IMR-90 (cell line): ENCODE data around the gene DAB1. TPM values are rescaled to one million over a fixed set of nuclear protein-coding genes. Genes with fewer than 3 reads are reported as not detected.

Experiments
- ATAC-seq: fragments of 200-7000 bp; cut with Tn5 transposase; 2 replicates; pipeline ENCODE4 v1.9.1; 2020; ENCODE audit warnings: low read depth, mild to moderate bottlenecking, moderate library complexity
- BruUV-seq: library from RNA; stranded (reverse); fragments of 400-500 nt; replicated peaks from 2 replicates; lab custom pipeline; 2021; lab: Mats Ljungman, UMichigan
- CTCF ChIA-PET: fragments of 300-600 bp; formaldehyde crosslinking; extraction: SDS; loops from one replicate; lab custom pipeline; 2021; ENCODE audit warnings: antibody characterized with exemption; lab: Yijun Ruan, JAX
- POLR2A ChIA-PET: fragments of 300-600 bp; sonication (Branson Sonifier 250); formaldehyde crosslinking; loops from one replicate; lab custom pipeline; 2022; ENCODE audit warnings: antibody characterized with exemption; ENCODE audit not compliant: unreplicated experiment; lab: Charles Lee
- DNase-seq: peaks from one replicate; pipeline ENCODE4 v3.0.0; 2013
- H2AFZ ChIP-seq: replicated peaks from 2 replicates; pipeline ENCODE3; 2013; ENCODE audit warnings: low read length, mild to moderate bottlenecking; ENCODE audit not compliant: poor library complexity
- H2AK5ac ChIP-seq: 2 replicates; pipeline ENCODE4 v1.6.1; 2013; ENCODE audit warnings: low read depth, low read length, inconsistent platforms
- H2AK9ac ChIP-seq: replicated peaks from 2 replicates; pipeline ENCODE3; 2013; ENCODE audit warnings: mild to moderate bottlenecking, low read depth, low read length, moderate library complexity; ENCODE audit not compliant: poor library complexity
- H2BK120ac ChIP-seq: 2 replicates; pipeline ENCODE4 v1.6.1; 2013; ENCODE audit warnings: low read depth, low read length, inconsistent platforms
- H2BK15ac ChIP-seq: 3 replicates; pipeline ENCODE4 v1.6.1; 2013; ENCODE audit warnings: low read depth, low read length, inconsistent platforms
- H2BK20ac ChIP-seq: 2 replicates; pipeline ENCODE4 v1.6.1; 2013; ENCODE audit warnings: low read depth, mild to moderate bottlenecking, inconsistent platforms, low read length, moderate library complexity
- H2BK5ac ChIP-seq: 2 replicates; pipeline ENCODE4 v1.6.1; 2013; ENCODE audit warnings: mild to moderate bottlenecking, low read depth, low read length, inconsistent platforms; ENCODE audit not compliant: poor library complexity, severe bottlenecking
- H3K14ac ChIP-seq: replicated peaks from 2 replicates; pipeline ENCODE4 v1.6.1; 2013; ENCODE audit warnings: low read depth, low read length, inconsistent platforms
- H3K18ac ChIP-seq: 2 replicates; pipeline ENCODE4 v1.6.1; 2013; ENCODE audit warnings: low read depth, low read length, control low read depth
- H3K23ac ChIP-seq: 2 replicates; pipeline ENCODE4 v1.6.1; 2013; ENCODE audit warnings: low read depth, low read length, inconsistent platforms
- H3K27ac ChIP-seq: 2 replicates; pipeline ENCODE4 v1.5.1; 2013; ENCODE audit warnings: mild to moderate bottlenecking, control low read depth, low read length; ENCODE audit not compliant: insufficient read depth
- H3K27me3 ChIP-seq: 2 replicates; pipeline ENCODE4 v1.6.1; 2013; ENCODE audit warnings: low read length; ENCODE audit not compliant: control insufficient read depth, insufficient read depth
- H3K36me3 ChIP-seq: 2 replicates; pipeline ENCODE4 v1.6.1; 2013; ENCODE audit warnings: low read length, mixed read lengths; ENCODE audit not compliant: control insufficient read depth, insufficient read depth
- H3K4ac ChIP-seq: 2 replicates; pipeline ENCODE4 v1.6.1; 2013; ENCODE audit warnings: low read depth, low read length, inconsistent platforms
- H3K4me1 ChIP-seq: 2 replicates; pipeline ENCODE4 v1.6.1; 2013; ENCODE audit warnings: low read length, mixed read lengths; ENCODE audit not compliant: control insufficient read depth, insufficient read depth
- H3K4me2 ChIP-seq: 2 replicates; pipeline ENCODE4 v1.6.1; 2013; ENCODE audit warnings: low read depth, mild to moderate bottlenecking, control low read depth, low read length, moderate library complexity
- H3K4me3 ChIP-seq: 2 replicates; pipeline ENCODE4 v1.5.1; 2013; ENCODE audit warnings: low read depth, mild to moderate bottlenecking, control low read depth, low read length, moderate library complexity; ENCODE audit not compliant: insufficient read depth
- H3K56ac ChIP-seq: 2 replicates; pipeline ENCODE4 v1.6.1; 2013; ENCODE audit warnings: low read length, inconsistent platforms; ENCODE audit not compliant: insufficient read depth; ENCODE audit errors: extremely low read depth
- H3K79me1 ChIP-seq, 2 experiments: 2 replicates each; pipeline ENCODE4 v1.6.1; 2013; ENCODE audit warnings: low read length in 2 of 2, inconsistent platforms in 1 of 2, low read depth in 1 of 2
- H3K9ac ChIP-seq: 2 replicates; pipeline ENCODE4 v1.6.1; 2013; ENCODE audit warnings: low read depth, low read length, control low read depth
- H3K9me1 ChIP-seq: 2 replicates; pipeline ENCODE4 v1.6.1; 2013; ENCODE audit warnings: low read length, inconsistent platforms; ENCODE audit not compliant: insufficient read depth
- H3K9me3 ChIP-seq: 2 replicates; pipeline ENCODE4 v1.6.1; 2013; ENCODE audit warnings: low read length; ENCODE audit not compliant: control insufficient read depth, insufficient read depth
- H4K20me1 ChIP-seq: 2 replicates; pipeline ENCODE4 v1.6.1; 2013; ENCODE audit warnings: low read length, inconsistent platforms; ENCODE audit not compliant: insufficient read depth
- H4K5ac ChIP-seq: 2 replicates; pipeline ENCODE4 v1.6.1; 2013; ENCODE audit warnings: mild to moderate bottlenecking, low read depth, low read length, control low read depth
- H4K8ac ChIP-seq, 2 experiments: 2 replicates each; pipeline ENCODE4 v1.6.1; 2013; ENCODE audit warnings: low read depth in 2 of 2, low read length in 2 of 2, control low read depth in 1 of 2, inconsistent platforms in 1 of 2
- H4K91ac ChIP-seq: 2 replicates; pipeline ENCODE4 v1.6.1; 2013; ENCODE audit warnings: low read depth, low read length, inconsistent platforms; ENCODE audit not compliant: insufficient read depth
- BHLHE40 ChIP-seq: fragments of 150-350 bp; IDR thresholded peaks from 2 replicates; pipeline ENCODE4 v1.6.1; 2016; ENCODE audit warnings: mild to moderate bottlenecking, low read depth, low read length
- CEBPB ChIP-seq: IDR thresholded peaks from 2 replicates; pipeline ENCODE4 v1.6.1; 2012; ENCODE audit warnings: low read depth, low read length, improper control_type of control experiment
- CHD1 ChIP-seq: IDR thresholded peaks from 2 replicates; pipeline ENCODE4 v1.6.1; 2012; ENCODE audit warnings: low read depth, low read length, improper control_type of control experiment
- CTCF ChIP-seq: conservative IDR thresholded peaks from 2 replicates; pipeline ENCODE4 v1.5.1; 2012; ENCODE audit warnings: mild to moderate bottlenecking, low read depth, low read length, improper control_type of control experiment
- ELK1 ChIP-seq: fragments of 150-350 bp; IDR thresholded peaks from 2 replicates; pipeline ENCODE4 v1.6.1; 2016; ENCODE audit warnings: low read depth, mild to moderate bottlenecking, low read length, moderate library complexity, borderline replicate concordance
- FOS ChIP-seq: fragments of 150-350 bp; IDR thresholded peaks from 2 replicates; pipeline ENCODE4 v1.6.1; 2016; ENCODE audit warnings: low read depth, low read length
- MAFK ChIP-seq: IDR thresholded peaks from 2 replicates; pipeline ENCODE4 v1.6.1; 2012; ENCODE audit warnings: low read depth, low read length, improper control_type of control experiment
- MAZ ChIP-seq: IDR thresholded peaks from 2 replicates; pipeline ENCODE4 v1.6.1; 2012; ENCODE audit warnings: low read depth, mild to moderate bottlenecking, low read length, improper control_type of control experiment, moderate library complexity, borderline replicate concordance
- MXI1 ChIP-seq: IDR thresholded peaks from 2 replicates; pipeline ENCODE4 v1.6.1; 2012; ENCODE audit warnings: low read depth, mild to moderate bottlenecking, low read length, moderate library complexity, borderline replicate concordance
- NFE2L2 ChIP-seq: fragments of 150-350 bp; IDR thresholded peaks from 2 replicates; pipeline ENCODE4 v1.6.1; 2016; ENCODE audit warnings: low read depth, mild to moderate bottlenecking, low read length
- POLR2A ChIP-seq: IDR thresholded peaks from 2 replicates; pipeline ENCODE4 v1.6.1; 2012; ENCODE audit warnings: mild to moderate bottlenecking, low read depth, low read length
- RAD21 ChIP-seq: IDR thresholded peaks from 2 replicates; pipeline ENCODE4 v1.6.1; 2012; ENCODE audit warnings: low read length, improper control_type of control experiment
- RCOR1 ChIP-seq: IDR thresholded peaks from 2 replicates; pipeline ENCODE4 v1.6.1; 2012; ENCODE audit warnings: mild to moderate bottlenecking, low read length, improper control_type of control experiment; ENCODE audit not compliant: insufficient replicate concordance
- RFX5 ChIP-seq: IDR thresholded peaks from 2 replicates; pipeline ENCODE4 v1.8.0; 2012; ENCODE audit warnings: low read depth, mild to moderate bottlenecking, low read length, moderate library complexity
- SMC3 ChIP-seq: fragments of 150-350 bp; IDR thresholded peaks from 2 replicates; pipeline ENCODE4 v1.6.1; 2016; ENCODE audit warnings: low read depth, mild to moderate bottlenecking, antibody characterized with exemption, low read length, moderate library complexity
- USF2 ChIP-seq: fragments of 150-350 bp; IDR thresholded peaks from 2 replicates; pipeline ENCODE4 v1.6.1; 2017; ENCODE audit warnings: mild to moderate bottlenecking, antibody characterized with exemption, low read length, low read depth
- WGBS, 2 experiments: methylation state at CpG; one replicate each; pipeline versions ENCODE4 v1.1.5 to v1.1.7; 2013; ENCODE audit warnings: missing lambda C conversion rate in 2 of 2; ENCODE audit not compliant: insufficient read length in 1 of 2; ENCODE audit errors: extremely low coverage in 2 of 2; 5-methylcytosine and 5-hydroxymethylcytosine counted together
- dilution Hi-C: fragments of 300-500 bp; cut with HindIII; formaldehyde crosslinking; loops from one replicate; pipeline ENCODE4 v1.14.3; 2018; ENCODE audit warnings: low sequenced_read_pairs; ENCODE audit not compliant: unreplicated experiment
- in situ Hi-C: fragments of 300-500 bp; cut with MboI; formaldehyde crosslinking; loops from 3 replicates; pipeline ENCODE4 v1.14.3; 2019; ENCODE audit warnings: low sequenced_read_pairs, inconsistent platforms, mixed read lengths
- intact Hi-C: fragments of 100-400 bp; cut with micrococcal nuclease; formaldehyde crosslinking; loops from 2 replicates; pipeline ENCODE4 v1.10.0; 2022
- polyA plus RNA-seq, 3 experiments: library from polyadenylated mRNA; depleted of rRNA; stranded (reverse); fragments of >200 nt; gene quantifications; 2 replicates each; pipeline ENCODE4 v1.2.3, GENCODE V29; 2012; ENCODE audit warnings: low replicate concordance in 1 of 3
- total RNA-seq: library from RNA; depleted of rRNA; stranded (reverse); fragments of >200 nt; gene quantifications from 2 replicates; pipeline ENCODE4 v1.2.3, GENCODE V29; 2012

DAB1 gene
- total and polyA plus RNA-seq, 2 of the 4 experiments (the other 2 are of a cell fraction) = 0.18 to 0.41 TPM

GRCh38 chr1:57167997-57168396 is 255.9 kb downstream of the DAB1 start:
- Histone ChIP-seq H3K4me2 (no peak overlapping the region), H3K14ac (no peak overlapping the region), H3K23ac (no peak overlapping the region), H3K36me3 (no peaks in the 10 kb centered on the region), H3K4me3 (no peak overlapping the region), H2AK9ac (no peak overlapping the region), H4K5ac (no peak overlapping the region), H4K91ac (no peak overlapping the region), H2BK5ac (no peak overlapping the region), H3K79me1 (no peaks in the 10 kb centered on the region), H2AFZ (no peak overlapping the region), H3K9ac (no peak overlapping the region), H3K27me3 (no peaks in the 10 kb centered on the region), H3K4ac (no peak overlapping the region), H4K20me1 (no peaks in the 10 kb centered on the region), H2BK15ac (no peak overlapping the region), H2BK20ac (no peak overlapping the region), H3K9me1 (no peaks in the 10 kb centered on the region), H2AK5ac (no peak overlapping the region), H3K27ac (no peak overlapping the region), H4K8ac (no peak overlapping the region), H3K56ac (no peak overlapping the region), H2BK120ac (no peak overlapping the region), H3K9me3 (no peaks in the 10 kb centered on the region), H3K18ac (no peak overlapping the region), H3K4me1 (no peaks in the 10 kb centered on the region)
- WGBS, 2 experiments = no CpG with 5 or more reads among the region's 2 CpGs
- intact Hi-C loops (no loop called here), in situ Hi-C loops (no loop called here), dilution Hi-C loops (no loop called here)
- ATAC-seq (no peak), DNase-seq (no peak)
- CTCF ChIA-PET = interaction anchor here (1.2 kb wide), 1 partner anchor 14 kb away, joined by 3 read pairs; no protein-coding TSS in a partner anchor
- BruUV-seq = no TSS peak
- POLR2A ChIA-PET = no interaction called here
- TF ChIP-seq MAZ (no peak), CEBPB (no peak), MXI1 (no peak), POLR2A (no peak), ELK1 (no peak), FOS (no peak), USF2 (no peak), RFX5 (no peak), CHD1 (no peak), SMC3 (no peak), NFE2L2 (no peak), MAFK (no peak), RCOR1 (no peak), BHLHE40 (no peak), CTCF (no peak), RAD21 (no peak)
